GM19397 (cell line): ENCODE data around the gene KCNMA1.

Experiments used
- ATAC-seq: cut with Tn5 transposase; IDR thresholded peaks from one replicate; pipeline ENCODE4 v1.9.1; 2021; ENCODE audit warnings: mild to moderate bottlenecking, moderate library complexity; ENCODE audit not compliant: unreplicated experiment

Gene KCNMA1

GRCh38 chr10:77315496-77316129, 322.0 kb downstream of the KCNMA1 start:
- no peak for ATAC-seq

- no peak for ATAC-seq
Observed at GRCh38 chr10:77313066-77313750, 324.4 kb downstream of the KCNMA1 start.

GRCh38 chr10:77311186-77311585, 326.4 kb downstream of the KCNMA1 start:
- no peak for ATAC-seq

GRCh38 chr10:77310288-77310840, 327.2 kb downstream of the KCNMA1 start:
- no peak for ATAC-seq

- ATAC-seq: no peak
Observed at GRCh38 chr10:77309509-77309908, 328.1 kb downstream of the KCNMA1 start.

GRCh38 chr10:77309092-77309491, 328.5 kb downstream of the KCNMA1 start:
- ATAC-seq: no peak

GRCh38 chr10:77308084-77308732, 329.4 kb downstream of the KCNMA1 start:
- no peak for ATAC-seq

GRCh38 chr10:77306666-77307065, 330.9 kb downstream of the KCNMA1 start:
- no peak for ATAC-seq

GRCh38 chr10:77305650-77306632, 331.7 kb downstream of the KCNMA1 start:
- ATAC-seq: no peak

GRCh38 chr10:77304192-77304591, 333.4 kb downstream of the KCNMA1 start:
- no peak for ATAC-seq

- ATAC-seq: no peak
Observed at GRCh38 chr10:77301305-77301730, 336.3 kb downstream of the KCNMA1 start.

- ATAC-seq: no peak
Observed at GRCh38 chr10:77300682-77301302, 336.8 kb downstream of the KCNMA1 start.

- no peak for ATAC-seq
Observed at GRCh38 chr10:77299320-77299719, 338.3 kb downstream of the KCNMA1 start.

GRCh38 chr10:77297393-77297739, 340.2 kb downstream of the KCNMA1 start:
- no peak for ATAC-seq

- ATAC-seq: no peak
Observed at GRCh38 chr10:77296534-77297392, 340.8 kb downstream of the KCNMA1 start.

GRCh38 chr10:77293773-77294172, 343.8 kb downstream of the KCNMA1 start:
- no peak for ATAC-seq

- ATAC-seq: no peak
Observed at GRCh38 chr10:77293347-77293746, 344.3 kb downstream of the KCNMA1 start.

- ATAC-seq: no peak
Observed at GRCh38 chr10:77291596-77292505, 345.8 kb downstream of the KCNMA1 start.
